ENCODE measurements around the gene SNX33. TPM values are rescaled to one million over a fixed set of nuclear protein-coding genes. Genes with fewer than 3 reads are reported as not detected.
"Not testable (repeated sequence)": the region's sequence is repeated elsewhere in the genome, so short reads cannot be mapped to it uniquely, and the experiment has no call there.

Gene SNX33
- total RNA-seq, 4 donors from 2014 or later, result 32.1 to 59.7 (median 49.5) TPM

- no peak for DNase-seq (ENCODE audit: low spot score in 2 of 2)
- 100% methylated on average over 1 of the region's 6 CpGs for WGBS
Observed at GRCh38 chr15:75702436-75702835, 54.7 kb downstream of the SNX33 start.

GRCh38 chr15:75703440-75704262, 55.9 kb downstream of the SNX33 start:
- H3K27me3 ChIP-seq; H3K9me3 ChIP-seq; H3K36me3 ChIP-seq; H3K4me3 ChIP-seq; DNase-seq (ENCODE audit: low spot score in 2 of 2): not testable (repeated sequence)
- no CpG with 5 or more reads among the region's 18 CpGs for WGBS
- Histone ChIP-seq H3K4me1 (peaks cover 63% of the 10 kb centered on the region), H3K27ac (peak overlapping the region; percentile 76)

More at GRCh38 chr15:75702436-75702835, 54.7 kb downstream of the SNX33 start:
- peaks cover 72% of the 10 kb centered on the region for H3K4me1 ChIP-seq
- H3K27ac ChIP-seq, result no peak overlapping the region
- H3K36me3 ChIP-seq, result no peaks in the 10 kb centered on the region
- no peak overlapping the region for H3K4me3 ChIP-seq
- no peaks in the 10 kb centered on the region for H3K9me3 ChIP-seq
- H3K27me3 ChIP-seq, result no peaks in the 10 kb centered on the region
- TF ChIP-seq CTCF (IDR thresholded peaks at IDR 0.05) (no peak), EP300 (IDR thresholded peaks at IDR 0.05) (no peak), POLR2A (IDR thresholded peaks at IDR 0.05) (no peak), POLR2AphosphoS5 (IDR thresholded peaks at IDR 0.05) (no peak)

GRCh38 chr15:75704263-75704615, 56.5 kb downstream of the SNX33 start:
- H3K27ac ChIP-seq, result peak overlapping the region; percentile 76
- H3K9me3 ChIP-seq, result no peaks in the 10 kb centered on the region
- H3K4me1 ChIP-seq, result peaks cover 64% of the 10 kb centered on the region
- H3K27me3 ChIP-seq, result no peaks in the 10 kb centered on the region
- TF ChIP-seq POLR2AphosphoS5 (IDR thresholded peaks at IDR 0.05) (no peak), EP300 (IDR thresholded peaks at IDR 0.05) (no peak), POLR2A (IDR thresholded peaks at IDR 0.05) (no peak), CTCF (IDR thresholded peaks at IDR 0.05) (no peak)
- no peaks in the 10 kb centered on the region for H3K36me3 ChIP-seq
- no peak overlapping the region for H3K4me3 ChIP-seq
- no peak for DNase-seq (ENCODE audit: low spot score in 2 of 2)
- WGBS, result 60% methylated on average over 2 of the region's 6 CpGs

- H3K27ac ChIP-seq, result peak overlapping the region; percentile 76
- no peaks in the 10 kb centered on the region for H3K36me3 ChIP-seq
- H3K4me1 ChIP-seq, result peaks cover 64% of the 10 kb centered on the region
- H3K9me3 ChIP-seq, result no peaks in the 10 kb centered on the region
- no peaks in the 10 kb centered on the region for H3K27me3 ChIP-seq
- H3K4me3 ChIP-seq, result no peak overlapping the region
- DNase-seq (ENCODE audit: low spot score in 2 of 2), result no peak
- 87% methylated on average over 8 of the region's 9 CpGs for WGBS
- TF ChIP-seq EP300 (IDR thresholded peaks at IDR 0.05) (no peak), CTCF (IDR thresholded peaks at IDR 0.05) (no peak), POLR2AphosphoS5 (IDR thresholded peaks at IDR 0.05) (no peak), POLR2A (IDR thresholded peaks at IDR 0.05) (no peak)
Observed at GRCh38 chr15:75704618-75705017, 56.9 kb downstream of the SNX33 start.

GRCh38 chr15:75705375-75705774, 57.7 kb downstream of the SNX33 start:
- peaks cover 61% of the 10 kb centered on the region for H3K4me1 ChIP-seq
- H3K9me3 ChIP-seq; H3K27me3 ChIP-seq; DNase-seq (ENCODE audit: low spot score in 2 of 2); H3K36me3 ChIP-seq; H3K4me3 ChIP-seq; H3K27ac ChIP-seq: not testable (repeated sequence)
- WGBS, result 83% methylated on average over 5 of the region's 5 CpGs

- no peak for DNase-seq (ENCODE audit: low spot score in 2 of 2)
- no peak for TF ChIP-seq POLR2A (IDR thresholded peaks at IDR 0.05)
- no peaks in the 10 kb centered on the region for H3K9me3 ChIP-seq
- no peak overlapping the region for H3K27ac ChIP-seq
- peaks cover 55% of the 10 kb centered on the region for H3K4me1 ChIP-seq
- 80% methylated on average over 12 of the region's 14 CpGs for WGBS
- H3K27me3 ChIP-seq, result no peaks in the 10 kb centered on the region
- H3K36me3 ChIP-seq, result no peaks in the 10 kb centered on the region
- no peak overlapping the region for H3K4me3 ChIP-seq
Observed at GRCh38 chr15:75705854-75706681, 58.4 kb downstream of the SNX33 start.
